ENCODE results near the gene OBSCN.
A peak's percentile ranks its signal among the peaks of the same experiment; 100 is the strongest.
"Not testable (repeated sequence)": the region's sequence is repeated elsewhere in the genome, so short reads cannot be mapped to it uniquely, and the experiment has no call there.

Gene OBSCN

GRCh38 chr1:228213917-228214808 lies 6.3 kb downstream of the OBSCN start:
- DNase-seq = no peak

- no peak for DNase-seq
Measured at GRCh38 chr1:228214921-228215662, 7.2 kb downstream of the OBSCN start.

GRCh38 chr1:228215663-228216116 lies 7.8 kb downstream of the OBSCN start:
- DNase-seq = no peak

GRCh38 chr1:228216371-228217320 lies 8.8 kb downstream of the OBSCN start:
- peak; percentile 29 for DNase-seq

- DNase-seq = no peak
Measured at GRCh38 chr1:228217551-228218344, 9.9 kb downstream of the OBSCN start.

GRCh38 chr1:228218513-228219244 lies 10.8 kb downstream of the OBSCN start:
- no peak for DNase-seq

GRCh38 chr1:228219245-228219961 lies 11.6 kb downstream of the OBSCN start:
- no peak for DNase-seq

GRCh38 chr1:228219962-228220780 lies 12.3 kb downstream of the OBSCN start:
- DNase-seq = no peak

GRCh38 chr1:228221097-228221496 lies 13.3 kb downstream of the OBSCN start:
- DNase-seq = not testable (repeated sequence)

- no peak for DNase-seq
Measured at GRCh38 chr1:228222548-228222947, 14.7 kb downstream of the OBSCN start.

GRCh38 chr1:228224198-228225164 lies 16.6 kb downstream of the OBSCN start:
- no peak for DNase-seq

- DNase-seq = no peak
Measured at GRCh38 chr1:228225165-228225710, 17.4 kb downstream of the OBSCN start.

GRCh38 chr1:228225740-228226139 lies 17.9 kb downstream of the OBSCN start:
- DNase-seq = no peak

- DNase-seq = no peak
Measured at GRCh38 chr1:228226141-228226874, 18.5 kb downstream of the OBSCN start.

GRCh38 chr1:228226956-228227791 lies 19.3 kb downstream of the OBSCN start:
- DNase-seq = no peak

- not testable (repeated sequence) for DNase-seq
Measured at GRCh38 chr1:228228147-228228546, 20.3 kb downstream of the OBSCN start.

Data from NCI-H1092 (cell line).